Endothelial cell of umbilical vein (primary cell): Measurements from ENCODE around the gene BOLL. TPM values are rescaled to one million over a fixed set of nuclear protein-coding genes. Genes with fewer than 3 reads are reported as not detected.
"Not testable (repeated sequence)": the region's sequence is repeated elsewhere in the genome, so short reads cannot be mapped to it uniquely, and the experiment has no call there.

Experiments
- BruUV-seq: library from RNA; stranded (reverse); fragments of 400-500 nt; replicated peaks from 2 replicates; lab custom pipeline; 2021; lab: Mats Ljungman, UMichigan
- CTCF ChIA-PET: fragments of 300-600, 350-600 bp; sonication (Branson Sonifier 250); formaldehyde crosslinking; loops from one replicate; lab custom pipeline; 2021; ENCODE audit warnings: antibody characterized with exemption, inconsistent platforms; lab: Charles Lee
- POLR2A ChIA-PET: fragments of 300-600, 350-600 bp; sonication (Branson Sonifier 250); formaldehyde crosslinking; loops from one replicate; lab custom pipeline; 2021; ENCODE audit warnings: antibody characterized with exemption, inconsistent platforms; lab: Charles Lee
- DNase-seq: peaks from one replicate; pipeline ENCODE4 v3.0.0-alpha.2; 2011; ENCODE audit warnings: low read depth, low spot score
- FAIRE-seq: peaks from 2 replicates; lab custom pipeline; 2011; peaks lifted over from hg19 to GRCh38; lab: Jason Lieb, UNC
- H2AFZ ChIP-seq: 2 replicates; pipeline ENCODE4 v1.6.0; 2012; ENCODE audit warnings: low read depth, low read length, control low read depth, inconsistent platforms
- H3K27ac ChIP-seq: 2 replicates; pipeline ENCODE4 v1.5.1; 2011; ENCODE audit warnings: low read depth, mild to moderate bottlenecking, control low read depth, low read length, moderate library complexity; ENCODE audit not compliant: insufficient read depth
- H3K27me3 ChIP-seq, 2 experiments: 2 replicates each; pipeline versions ENCODE4 v1.6.0 to v1.6.1; 2011; ENCODE audit warnings: low read length in 2 of 2, mixed read lengths in 1 of 2; ENCODE audit not compliant: control insufficient read depth in 2 of 2, insufficient read depth in 2 of 2
- H3K36me3 ChIP-seq, 2 experiments: 2 replicates in 1 of 2; 3 replicates in 1 of 2; pipeline ENCODE4 v1.5.1; 2011; ENCODE audit warnings: low read length in 2 of 2, mild to moderate bottlenecking in 1 of 2, moderate library complexity in 1 of 2; ENCODE audit not compliant: control insufficient read depth in 2 of 2, insufficient read depth in 2 of 2; ENCODE audit errors: extremely low read depth in 1 of 2
- H3K4me1 ChIP-seq: 3 replicates; pipeline ENCODE4 v1.5.1; 2011; ENCODE audit warnings: mild to moderate bottlenecking, low read length; ENCODE audit not compliant: control insufficient read depth, insufficient read depth; ENCODE audit errors: extremely low read depth
- H3K4me2 ChIP-seq: 2 replicates; pipeline ENCODE4 v1.6.1; 2011; ENCODE audit warnings: low read length, control low read depth, mixed read lengths; ENCODE audit not compliant: insufficient read depth
- H3K4me3 ChIP-seq, 3 experiments: fragments of 200-600 bp in 1 of 3; sonication (generic), shearing (Covaris generic) in 1 of 3; replicated peaks in 1 of 3; 2 replicates each; pipeline ENCODE4 v1.5.1; 2011 to 2016; ENCODE audit warnings: control low read depth in 3 of 3, low read length in 3 of 3, mild to moderate bottlenecking in 2 of 3, inconsistent platforms in 1 of 3, low read depth in 1 of 3, moderate library complexity in 1 of 3; ENCODE audit not compliant: insufficient read depth in 1 of 3
- H3K79me2 ChIP-seq: 2 replicates; pipeline ENCODE4 v1.6.0; 2012; ENCODE audit warnings: low read length, inconsistent platforms; ENCODE audit not compliant: control insufficient read depth, insufficient read depth
- H3K9ac ChIP-seq: replicated peaks from 2 replicates; pipeline ENCODE3; 2011; ENCODE audit warnings: low read length, control low read depth; ENCODE audit not compliant: insufficient read depth; ENCODE audit errors: extremely low read depth
- H3K9me1 ChIP-seq: replicated peaks from 3 replicates; pipeline ENCODE4 v1.6.0; 2011; ENCODE audit warnings: mild to moderate bottlenecking, low read length; ENCODE audit not compliant: control insufficient read depth, insufficient read depth; ENCODE audit errors: extremely low read depth
- H3K9me3 ChIP-seq: replicated peaks from 2 replicates; pipeline ENCODE4 v1.5.1; 2012; ENCODE audit warnings: low read length, inconsistent platforms; ENCODE audit not compliant: control insufficient read depth, insufficient read depth
- H4K20me1 ChIP-seq: replicated peaks from 2 replicates; pipeline ENCODE3; 2011; ENCODE audit warnings: mild to moderate bottlenecking, low read length; ENCODE audit not compliant: control insufficient read depth, insufficient read depth; ENCODE audit errors: extremely low read depth
- GATA2 ChIP-seq: IDR thresholded peaks from 2 replicates; pipeline ENCODE4 v1.7.0; 2011; ENCODE audit warnings: low read depth, mild to moderate bottlenecking, moderate library complexity, mixed read lengths, low read length; ENCODE audit not compliant: insufficient read length, insufficient read depth
- JUN ChIP-seq: IDR thresholded peaks from 2 replicates; pipeline ENCODE4 v1.6.1; 2011; ENCODE audit warnings: borderline replicate concordance, low read depth; ENCODE audit not compliant: insufficient read length, insufficient read depth
- MAX ChIP-seq: IDR thresholded peaks from 2 replicates; pipeline ENCODE4 v1.6.1; 2011; ENCODE audit not compliant: insufficient read depth, insufficient read length
- MYC ChIP-seq: IDR thresholded peaks from one replicate; pipeline ENCODE4 v1.6.1; 2011; ENCODE audit warnings: mild to moderate bottlenecking, low read depth, low read length
- POLR2A ChIP-seq: IDR thresholded peaks from 2 replicates; pipeline ENCODE4 v1.6.1; 2012; ENCODE audit warnings: low read depth, mild to moderate bottlenecking, control low read depth, low read length
- dilution Hi-C: fragments of 300-500 bp; cut with MboI; formaldehyde crosslinking; loops from one replicate; pipeline ENCODE4 v1.15.0; 2019; ENCODE audit warnings: low sequenced_read_pairs; ENCODE audit not compliant: extremely low pct_ligation_motif_present
- intact Hi-C: fragments of 100-400 bp; cut with micrococcal nuclease; formaldehyde crosslinking; loops from one replicate; pipeline ENCODE4 v1.10.0; 2022
- polyA plus RNA-seq, 4 experiments: library from polyadenylated mRNA; depleted of rRNA in 3 of 4; stranded (reverse) in 3 of 4; unstranded in 1 of 4; fragments of >200 nt; gene quantifications; 2 replicates each; pipeline versions ENCODE4 v1.2.1 to v1.2.3, GENCODE V29; 2011 to 2012; ENCODE audit warnings: missing spikeins in 1 of 4
- total RNA-seq: library from RNA; stranded (reverse); gene quantifications from 2 replicates; pipeline ENCODE4 v1.2.3, GENCODE V29; 2021
- TF ChIP-seq, protein P1 (sequence below), 2 donors: IDR thresholded peaks; 1 replicate in 1 of 2; 2 replicates in 1 of 2; pipeline ENCODE4 v1.5.1; 2011; ENCODE audit warnings: low read length in 2 of 2, mild to moderate bottlenecking in 2 of 2, moderate library complexity in 2 of 2, control low read depth in 1 of 2, inconsistent platforms in 1 of 2, low read depth in 1 of 2; ENCODE audit not compliant: insufficient read depth in 1 of 2; ENCODE audit errors: extremely low read depth in 1 of 2

The BOLL gene
- total and polyA plus RNA-seq, 2 donors (not counting 3 experiments of a cell fraction or from before 2014, with no cell fraction given), result not detected

GRCh38 chr2:197695206-197695605 lies 89.9 kb downstream of the BOLL start:
- intact Hi-C loops, POLR2A ChIA-PET, H4K20me1 ChIP-seq, dilution Hi-C loops, FAIRE-seq, BruUV-seq, H3K27me3 ChIP-seq, H3K4me2 ChIP-seq, H3K4me3 ChIP-seq, H3K79me2 ChIP-seq, H3K9ac ChIP-seq, H2AFZ ChIP-seq, H3K36me3 ChIP-seq, DNase-seq, H3K27ac ChIP-seq, H3K9me3 ChIP-seq, H3K4me1 ChIP-seq, CTCF ChIA-PET, H3K9me1 ChIP-seq: not testable (repeated sequence)

DNA sequence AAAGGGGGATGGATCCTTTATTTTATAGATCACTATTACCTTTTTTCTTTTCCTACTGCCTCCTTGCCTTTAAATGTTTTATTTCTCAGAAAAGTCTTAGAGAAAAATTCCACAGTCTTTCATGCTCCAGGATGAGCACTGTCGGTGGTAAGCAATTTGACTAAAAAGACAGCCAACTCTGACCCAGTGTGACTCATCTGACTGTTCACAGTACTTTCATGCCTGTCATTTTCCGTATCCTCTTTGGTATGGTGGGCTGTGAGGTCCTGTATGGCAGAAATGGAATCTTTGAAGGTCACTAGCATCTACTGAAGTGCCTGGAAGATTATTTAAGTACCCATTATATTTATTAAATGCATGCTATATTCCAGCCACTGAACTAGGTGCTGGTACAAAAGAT lies 107.6 kb downstream of the BOLL start:
- H3K9ac ChIP-seq, result no peak overlapping the region
- H2AFZ ChIP-seq, result no peak overlapping the region
- ChIA-PET CTCF (no interaction called here), POLR2A (no interaction called here)
- no peaks in the 10 kb centered on the region for H3K9me1 ChIP-seq
- DNase-seq, result no peak
- no peaks in the 10 kb centered on the region for H3K27me3 ChIP-seq
- H4K20me1 ChIP-seq, result no peaks in the 10 kb centered on the region
- peaks cover 28% of the 10 kb centered on the region for H3K4me1 ChIP-seq
- no peak for FAIRE-seq
- no peaks in the 10 kb centered on the region for H3K79me2 ChIP-seq
- no peak overlapping the region for H3K27ac ChIP-seq
- no peak overlapping the region for H3K4me2 ChIP-seq
- dilution Hi-C loops (no loop called here), intact Hi-C loops (loop anchor here (5.0 kb wide), 1 partner anchor 120 kb away; no protein-coding TSS in a partner anchor)
- no peak overlapping the region for H3K4me3 ChIP-seq
- BruUV-seq, result no TSS peak
- TF ChIP-seq MYC (no peak), POLR2A (no peak), GATA2 (no peak), JUN (no peak), MAX (no peak)
- TF ChIP-seq, protein P1, sequence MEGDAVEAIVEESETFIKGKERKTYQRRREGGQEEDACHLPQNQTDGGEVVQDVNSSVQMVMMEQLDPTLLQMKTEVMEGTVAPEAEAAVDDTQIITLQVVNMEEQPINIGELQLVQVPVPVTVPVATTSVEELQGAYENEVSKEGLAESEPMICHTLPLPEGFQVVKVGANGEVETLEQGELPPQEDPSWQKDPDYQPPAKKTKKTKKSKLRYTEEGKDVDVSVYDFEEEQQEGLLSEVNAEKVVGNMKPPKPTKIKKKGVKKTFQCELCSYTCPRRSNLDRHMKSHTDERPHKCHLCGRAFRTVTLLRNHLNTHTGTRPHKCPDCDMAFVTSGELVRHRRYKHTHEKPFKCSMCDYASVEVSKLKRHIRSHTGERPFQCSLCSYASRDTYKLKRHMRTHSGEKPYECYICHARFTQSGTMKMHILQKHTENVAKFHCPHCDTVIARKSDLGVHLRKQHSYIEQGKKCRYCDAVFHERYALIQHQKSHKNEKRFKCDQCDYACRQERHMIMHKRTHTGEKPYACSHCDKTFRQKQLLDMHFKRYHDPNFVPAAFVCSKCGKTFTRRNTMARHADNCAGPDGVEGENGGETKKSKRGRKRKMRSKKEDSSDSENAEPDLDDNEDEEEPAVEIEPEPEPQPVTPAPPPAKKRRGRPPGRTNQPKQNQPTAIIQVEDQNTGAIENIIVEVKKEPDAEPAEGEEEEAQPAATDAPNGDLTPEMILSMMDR (IDR thresholded peaks at IDR 0.05; ENCODE audit: extremely low read depth in 1 of 2, insufficient read depth in 1 of 2, low read depth in 1 of 2, low read length in 2 of 2), result no peak
- H3K36me3 ChIP-seq, result no peaks in the 10 kb centered on the region
- H3K9me3 ChIP-seq, result no peaks in the 10 kb centered on the region
